A673 (cell line): ENCODE measurements around the gene KCNS3. TPM values are rescaled to one million over a fixed set of nuclear protein-coding genes. Genes with fewer than 3 reads are reported as not detected.

ENCODE experiments used
- BruUV-seq: library from RNA; stranded (reverse); fragments of 400-500 nt; replicated peaks from 2 replicates; lab custom pipeline; 2021; lab: Mats Ljungman, UMichigan
- CTCF ChIA-PET: fragments of 300-600 bp; sonication (Branson Sonifier 250); formaldehyde crosslinking; loops from one replicate; lab custom pipeline; 2022; ENCODE audit warnings: antibody characterized with exemption; lab: Charles Lee
- POLR2A ChIA-PET: fragments of 300-600 bp; sonication (Branson Sonifier 250); formaldehyde crosslinking; loops from one replicate; lab custom pipeline; 2022; ENCODE audit warnings: antibody characterized with exemption; ENCODE audit not compliant: low non-redundant PET; lab: Charles Lee
- DNase-seq: peaks from one replicate; pipeline ENCODE4 v3.0.0-alpha.2; 2015; ENCODE audit warnings: low spot score
- H3K27ac ChIP-seq: fragments of 200-600 bp; sonication (generic); 2 replicates; pipeline ENCODE4 v1.5.1; 2016; ENCODE audit warnings: mixed run types, low read depth, mild to moderate bottlenecking, mixed read lengths, antibody characterized with exemption, low read length; ENCODE audit not compliant: poor library complexity, severe bottlenecking
- H3K27me3 ChIP-seq: fragments of 200-600 bp; sonication (generic); replicated peaks from 2 replicates; pipeline ENCODE4 v1.6.1; 2017; ENCODE audit warnings: mixed run types, low read depth, mild to moderate bottlenecking, mixed read lengths, antibody characterized with exemption, low read length; ENCODE audit not compliant: insufficient read depth, poor library complexity
- H3K36me3 ChIP-seq: fragments of 200-600 bp; sonication (generic); 2 replicates; pipeline ENCODE4 v1.6.1; 2016; ENCODE audit warnings: mixed run types, mild to moderate bottlenecking, mixed read lengths, antibody characterized with exemption, low read length; ENCODE audit not compliant: insufficient read depth, poor library complexity, severe bottlenecking
- H3K4me1 ChIP-seq: fragments of 200-600 bp; sonication (generic); 2 replicates; pipeline ENCODE4 v1.6.1; 2017; ENCODE audit warnings: mixed run types, mild to moderate bottlenecking, mixed read lengths, antibody characterized with exemption, low read length; ENCODE audit not compliant: insufficient read depth, poor library complexity, severe bottlenecking
- H3K4me3 ChIP-seq: fragments of 200-600 bp; sonication (generic); 2 replicates; pipeline ENCODE4 v1.5.1; 2016; ENCODE audit warnings: low read depth, mixed run types, mild to moderate bottlenecking, mixed read lengths, low read length; ENCODE audit not compliant: poor library complexity, severe bottlenecking
- H3K9me3 ChIP-seq: fragments of 200-600 bp; sonication (generic); 2 replicates; pipeline ENCODE4 v1.6.1; 2016; ENCODE audit warnings: mixed run types, low read depth, mild to moderate bottlenecking, mixed read lengths, antibody characterized with exemption, low read length; ENCODE audit not compliant: poor library complexity, severe bottlenecking
- EZH2 ChIP-seq: fragments of 200-600 bp; sonication (generic); IDR thresholded peaks from 2 replicates; pipeline ENCODE4 v1.6.1; 2017; ENCODE audit warnings: borderline replicate concordance, low read depth, mild to moderate bottlenecking, mixed read lengths, antibody characterized with exemption, low read length; ENCODE audit not compliant: poor library complexity, severe bottlenecking
- intact Hi-C: fragments of 100-400 bp; cut with micrococcal nuclease; formaldehyde crosslinking; loops from one replicate; pipeline ENCODE4 v1.10.0; 2022; ENCODE audit not compliant: unreplicated experiment
- total RNA-seq: library from RNA; stranded (reverse); gene quantifications from 2 replicates; pipeline ENCODE4 v1.2.3, GENCODE V29; 2021
- TF ChIP-seq, protein P1 (sequence below): fragments of 300-800, 200-600 bp; sonication (generic); conservative IDR thresholded peaks from 2 replicates; pipeline ENCODE4 v1.5.1; 2017; ENCODE audit warnings: low read depth, mild to moderate bottlenecking, antibody characterized with exemption, low read length, moderate library complexity, mixed read lengths

The KCNS3 gene
- total RNA-seq, 1 experiment from 2014 or later: 12.7 TPM

DNA sequence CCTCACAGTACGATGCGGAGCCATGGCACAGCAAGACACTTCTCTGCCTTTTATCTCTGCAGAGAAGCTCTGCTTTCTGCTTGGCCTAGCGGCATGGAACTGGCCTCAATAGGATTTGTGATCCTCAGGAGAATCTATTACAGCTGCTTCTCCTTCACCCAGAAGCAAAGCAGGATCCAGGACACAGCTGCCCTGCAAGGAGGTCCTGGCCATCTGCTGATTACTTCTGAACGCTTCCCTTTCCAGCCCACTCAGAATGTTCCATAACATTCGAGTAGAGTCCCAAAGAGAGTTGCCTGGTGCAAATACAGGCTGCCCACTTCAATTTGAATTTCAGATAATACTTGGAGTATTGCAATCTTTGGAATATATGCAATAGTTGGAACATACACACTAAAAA is 29.2 kb upstream of the KCNS3 start:
- peaks cover 5% of the 10 kb centered on the region for H3K4me1 ChIP-seq
- intact Hi-C loops: no loop called here
- H3K9me3 ChIP-seq: no peaks in the 10 kb centered on the region
- BruUV-seq: no TSS peak
- H3K27ac ChIP-seq: no peak overlapping the region
- no peaks in the 10 kb centered on the region for H3K27me3 ChIP-seq
- no peaks in the 10 kb centered on the region for H3K36me3 ChIP-seq
- H3K4me3 ChIP-seq: no peak overlapping the region
- POLR2A ChIA-PET: no interaction called here
- CTCF ChIA-PET: no interaction called here
- TF ChIP-seq EZH2: no peak
- DNase-seq: no peak

DNA sequence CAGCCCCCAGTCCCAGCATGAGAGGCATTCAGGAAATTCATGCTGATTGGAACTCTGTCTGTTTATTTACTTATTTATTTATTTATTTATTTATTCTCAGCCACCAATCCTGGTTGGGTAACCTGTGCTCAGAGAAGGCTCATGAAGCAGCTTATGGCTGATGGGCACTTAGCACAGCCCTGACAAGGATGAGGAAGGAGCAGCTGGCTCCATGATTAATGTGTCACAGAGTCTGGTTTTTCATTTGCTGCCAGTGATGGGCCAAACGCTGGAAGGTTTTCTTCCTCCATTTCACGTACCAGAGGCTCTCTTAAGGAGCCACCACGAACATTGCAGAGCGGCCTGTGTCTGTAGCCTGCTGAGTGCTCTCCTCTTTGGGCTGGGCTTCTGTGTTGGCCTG is 28.3 kb upstream of the KCNS3 start:
- H3K27me3 ChIP-seq: no peaks in the 10 kb centered on the region
- no peaks in the 10 kb centered on the region for H3K36me3 ChIP-seq
- no peak overlapping the region for H3K4me3 ChIP-seq
- H3K4me1 ChIP-seq: peaks cover 5% of the 10 kb centered on the region
- H3K27ac ChIP-seq: no peak overlapping the region
- ChIA-PET CTCF (interaction anchor here (1.0 kb wide), 1 partner anchor 69 kb away, joined by 3 read pairs; no protein-coding TSS in a partner anchor), POLR2A (no interaction called here)
- intact Hi-C loops: loop anchor here (2.0 to 10.0 kb wide), 4 partner anchors 265 to 531 kb away; no protein-coding TSS in a partner anchor
- DNase-seq: no peak
- TF ChIP-seq, protein P1, sequence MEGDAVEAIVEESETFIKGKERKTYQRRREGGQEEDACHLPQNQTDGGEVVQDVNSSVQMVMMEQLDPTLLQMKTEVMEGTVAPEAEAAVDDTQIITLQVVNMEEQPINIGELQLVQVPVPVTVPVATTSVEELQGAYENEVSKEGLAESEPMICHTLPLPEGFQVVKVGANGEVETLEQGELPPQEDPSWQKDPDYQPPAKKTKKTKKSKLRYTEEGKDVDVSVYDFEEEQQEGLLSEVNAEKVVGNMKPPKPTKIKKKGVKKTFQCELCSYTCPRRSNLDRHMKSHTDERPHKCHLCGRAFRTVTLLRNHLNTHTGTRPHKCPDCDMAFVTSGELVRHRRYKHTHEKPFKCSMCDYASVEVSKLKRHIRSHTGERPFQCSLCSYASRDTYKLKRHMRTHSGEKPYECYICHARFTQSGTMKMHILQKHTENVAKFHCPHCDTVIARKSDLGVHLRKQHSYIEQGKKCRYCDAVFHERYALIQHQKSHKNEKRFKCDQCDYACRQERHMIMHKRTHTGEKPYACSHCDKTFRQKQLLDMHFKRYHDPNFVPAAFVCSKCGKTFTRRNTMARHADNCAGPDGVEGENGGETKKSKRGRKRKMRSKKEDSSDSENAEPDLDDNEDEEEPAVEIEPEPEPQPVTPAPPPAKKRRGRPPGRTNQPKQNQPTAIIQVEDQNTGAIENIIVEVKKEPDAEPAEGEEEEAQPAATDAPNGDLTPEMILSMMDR: no peak
- no peak for TF ChIP-seq EZH2
- no TSS peak for BruUV-seq
- H3K9me3 ChIP-seq: no peaks in the 10 kb centered on the region

DNA sequence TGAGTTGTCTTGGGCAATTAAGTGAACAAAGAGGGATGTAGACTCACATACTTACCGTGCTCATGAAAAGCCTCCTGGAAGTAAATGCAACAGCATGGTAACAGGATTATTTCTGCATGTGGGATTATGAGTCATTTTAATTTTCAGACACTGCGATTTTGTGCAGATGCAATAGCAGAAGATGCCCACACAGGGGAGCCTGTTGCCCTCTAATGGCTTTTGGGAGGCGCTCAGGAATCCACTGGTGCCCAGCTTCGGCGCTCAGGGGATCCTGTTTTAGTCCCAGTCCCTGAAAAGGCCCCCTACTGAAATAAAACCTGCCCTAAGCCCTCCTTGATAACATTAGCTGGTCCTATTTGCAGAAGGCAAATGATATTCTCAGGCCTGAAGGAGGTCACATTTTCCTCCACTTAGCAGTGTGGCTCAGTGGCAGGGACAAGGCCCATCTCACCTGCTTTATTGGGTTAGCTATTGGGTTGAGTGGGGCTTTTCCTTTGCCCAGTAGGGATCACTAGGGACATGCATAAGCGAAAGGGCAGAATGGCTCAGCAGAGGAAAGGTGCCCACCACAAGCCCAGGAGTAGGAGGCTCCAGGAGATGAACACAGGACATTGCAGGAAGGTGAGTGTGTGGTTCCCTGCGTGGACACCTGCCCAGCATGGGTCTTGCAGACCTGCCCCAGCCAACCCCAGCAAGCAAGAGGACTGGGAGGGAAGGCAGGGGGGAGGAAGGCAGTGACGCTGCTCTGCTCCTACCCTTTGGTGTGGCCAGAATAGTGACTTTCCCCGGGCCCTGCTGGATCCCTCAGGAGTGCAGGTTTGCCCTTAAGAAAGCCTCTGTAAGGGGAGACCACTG is 26.5 kb upstream of the KCNS3 start:
- TF ChIP-seq EZH2: no peak
- TF ChIP-seq, protein P1: peak; percentile 94
- POLR2A ChIA-PET: no interaction called here
- Histone ChIP-seq H3K4me1 (peaks cover 5% of the 10 kb centered on the region), H3K4me3 (no peak overlapping the region), H3K27me3 (no peaks in the 10 kb centered on the region), H3K27ac (peak overlapping the region; percentile 51), H3K9me3 (no peaks in the 10 kb centered on the region), H3K36me3 (no peaks in the 10 kb centered on the region)
- peak; percentile 93 for DNase-seq
- intact Hi-C loops: loop anchor here (1.0 to 10.0 kb wide), 5 partner anchors 263 to 529 kb away; no protein-coding TSS in a partner anchor
- CTCF ChIA-PET: interaction anchor here (0.6 to 1.8 kb wide), 6 partner anchors 266 to 527 kb away, joined by 3 to 5 read pairs (median 4); no protein-coding TSS in a partner anchor
- BruUV-seq: no TSS peak
